Gastroesophageal sphincter (tissue), 4 donors: Measurements from ENCODE around the gene UBAC2. TPM values are rescaled to one million over a fixed set of nuclear protein-coding genes. Genes with fewer than 3 reads are reported as not detected.

Experiments
- ATAC-seq: fragments of 150-250 bp; one replicate; pipeline ENCODE4 v1.9.1; 2016; ENCODE audit warnings: mild to moderate bottlenecking, moderate library complexity
- H3K27ac ChIP-seq, 4 donors: fragments of 200-600 bp; sonication (generic) in 3 of 4; 1 replicate in 3 of 4; 2 replicates in 1 of 4; pipeline ENCODE4 v1.5.1; 2016 to 2019
- H3K27me3 ChIP-seq: fragments of 200-600 bp; sonication (generic); one replicate; pipeline ENCODE4 v1.5.1; 2019
- H3K36me3 ChIP-seq, 2 donors: fragments of 200-600 bp; sonication (generic); one replicate each; pipeline ENCODE4 v1.5.1; 2019; ENCODE audit warnings: control low read depth in 1 of 2
- H3K4me1 ChIP-seq, 3 donors: fragments of 200-600 bp; sonication (generic); 1 replicate in 2 of 3; 2 replicates in 1 of 3; pipeline ENCODE4 v1.5.1; 2016 to 2019; ENCODE audit warnings: control low read depth in 2 of 3
- H3K4me3 ChIP-seq, 2 donors: fragments of 200-600 bp; sonication (generic); one replicate each; pipeline ENCODE4 v1.5.1; 2019; ENCODE audit warnings: mild to moderate bottlenecking in 1 of 2, moderate library complexity in 1 of 2
- H3K9me3 ChIP-seq, 3 donors: fragments of 200-600 bp; sonication (generic); one replicate each; pipeline ENCODE4 v1.5.1; 2017 to 2019; ENCODE audit warnings: control low read depth in 2 of 3
- EP300 ChIP-seq: sonication (generic); formaldehyde crosslinking; IDR thresholded peaks from one replicate; pipeline ENCODE4 v1.6.1; 2017; ENCODE audit warnings: antibody characterized with exemption, mild to moderate bottlenecking
- POLR2A ChIP-seq, 2 donors: fragments of 450-650 bp; IDR thresholded peaks; one replicate each; pipeline ENCODE4 v1.6.1; 2017; ENCODE audit warnings: antibody characterized with exemption in 2 of 2, mild to moderate bottlenecking in 2 of 2, moderate library complexity in 1 of 2
- POLR2AphosphoS5 ChIP-seq: sonication (generic); formaldehyde crosslinking; IDR thresholded peaks from one replicate; pipeline ENCODE4 v1.6.1; 2017; ENCODE audit warnings: antibody characterized with exemption
- WGBS, 2 donors: methylation state at CpG; one replicate each; pipeline ENCODE4 v1.1.5; 2018; ENCODE audit warnings: low coverage in 1 of 2; 5-methylcytosine and 5-hydroxymethylcytosine counted together
- total RNA-seq, 4 donors: library from RNA; depleted of rRNA; stranded (reverse); fragments of >200 nt; gene quantifications; one replicate each; pipeline ENCODE4 v1.1.0, GENCODE V29; 2016
- TF ChIP-seq, protein P1 (sequence below), 4 experiments: fragments of 200-600 bp in 2 of 4; fragments of 450-650 bp in 2 of 4; sonication (generic) in 1 of 4; IDR thresholded peaks; one replicate each; pipeline ENCODE4 v1.5.1; 2017 to 2019; ENCODE audit warnings: antibody characterized with exemption in 4 of 4, mild to moderate bottlenecking in 2 of 4, moderate library complexity in 2 of 4

UBAC2 gene
- total RNA-seq, 4 donors from 2014 or later, result 45.0 to 59.6 (median 52.2) TPM

DNA sequence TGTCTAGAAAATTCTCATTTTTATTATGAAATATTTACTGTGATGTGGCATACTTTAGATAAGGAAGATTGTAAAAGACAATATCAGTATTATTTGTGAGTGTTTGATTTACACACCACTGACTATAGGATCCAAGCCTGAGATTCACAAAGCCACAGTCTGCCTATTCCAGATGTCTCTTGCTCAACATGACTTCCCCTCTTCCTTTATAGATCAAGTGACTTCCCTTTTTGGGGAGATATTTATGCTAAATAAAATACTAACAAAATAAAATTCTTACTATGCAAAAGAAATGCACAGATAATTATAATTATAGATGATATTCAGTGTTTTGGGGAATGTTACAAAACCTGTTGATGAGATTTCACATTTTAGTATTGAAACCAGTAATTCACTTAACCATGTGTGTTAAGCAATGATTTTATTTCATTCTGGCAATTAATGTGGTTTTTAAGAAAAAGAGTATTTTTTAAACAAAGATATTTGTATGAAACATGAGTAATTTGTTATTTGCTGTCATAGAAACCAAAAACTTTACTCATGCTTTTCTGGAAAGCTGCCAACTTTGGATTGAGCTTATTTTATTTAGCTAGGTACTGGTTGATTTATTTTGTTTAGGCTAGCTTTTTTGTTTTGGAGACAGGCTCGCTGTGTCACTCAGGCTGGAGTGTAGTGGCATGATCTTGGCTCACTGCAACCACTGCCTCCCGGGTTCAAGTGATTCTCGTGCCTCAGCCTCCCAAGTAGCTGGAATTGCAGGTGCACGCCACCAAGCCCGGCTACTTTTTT, 120.2 kb downstream of the UBAC2 start:
- no peak for TF ChIP-seq EP300
- no peak for TF ChIP-seq POLR2AphosphoS5
- TF ChIP-seq POLR2A (IDR thresholded peaks at IDR 0.05), result no peak
- TF ChIP-seq, protein P1, sequence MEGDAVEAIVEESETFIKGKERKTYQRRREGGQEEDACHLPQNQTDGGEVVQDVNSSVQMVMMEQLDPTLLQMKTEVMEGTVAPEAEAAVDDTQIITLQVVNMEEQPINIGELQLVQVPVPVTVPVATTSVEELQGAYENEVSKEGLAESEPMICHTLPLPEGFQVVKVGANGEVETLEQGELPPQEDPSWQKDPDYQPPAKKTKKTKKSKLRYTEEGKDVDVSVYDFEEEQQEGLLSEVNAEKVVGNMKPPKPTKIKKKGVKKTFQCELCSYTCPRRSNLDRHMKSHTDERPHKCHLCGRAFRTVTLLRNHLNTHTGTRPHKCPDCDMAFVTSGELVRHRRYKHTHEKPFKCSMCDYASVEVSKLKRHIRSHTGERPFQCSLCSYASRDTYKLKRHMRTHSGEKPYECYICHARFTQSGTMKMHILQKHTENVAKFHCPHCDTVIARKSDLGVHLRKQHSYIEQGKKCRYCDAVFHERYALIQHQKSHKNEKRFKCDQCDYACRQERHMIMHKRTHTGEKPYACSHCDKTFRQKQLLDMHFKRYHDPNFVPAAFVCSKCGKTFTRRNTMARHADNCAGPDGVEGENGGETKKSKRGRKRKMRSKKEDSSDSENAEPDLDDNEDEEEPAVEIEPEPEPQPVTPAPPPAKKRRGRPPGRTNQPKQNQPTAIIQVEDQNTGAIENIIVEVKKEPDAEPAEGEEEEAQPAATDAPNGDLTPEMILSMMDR (IDR thresholded peaks at IDR 0.05), result no peak
- H3K4me1 ChIP-seq, result peaks cover 0 to 36% (median 7%) of the 10 kb centered on the region in 3 donors
- H3K27ac ChIP-seq, result peak overlapping the region in 3 of 4 donors; percentile 41 to 63 (median 56)
- peak; percentile 22 for ATAC-seq
- H3K4me3 ChIP-seq, result no peak overlapping the region
- WGBS, 2 donors, result 38 to 60% methylated on average over 2 to 5 of the region's 5 CpGs
- no peaks in the 10 kb centered on the region for H3K27me3 ChIP-seq
- no peaks in the 10 kb centered on the region for H3K9me3 ChIP-seq
- peaks cover 0 to 12% of the 10 kb centered on the region in 2 donors for H3K36me3 ChIP-seq

DNA sequence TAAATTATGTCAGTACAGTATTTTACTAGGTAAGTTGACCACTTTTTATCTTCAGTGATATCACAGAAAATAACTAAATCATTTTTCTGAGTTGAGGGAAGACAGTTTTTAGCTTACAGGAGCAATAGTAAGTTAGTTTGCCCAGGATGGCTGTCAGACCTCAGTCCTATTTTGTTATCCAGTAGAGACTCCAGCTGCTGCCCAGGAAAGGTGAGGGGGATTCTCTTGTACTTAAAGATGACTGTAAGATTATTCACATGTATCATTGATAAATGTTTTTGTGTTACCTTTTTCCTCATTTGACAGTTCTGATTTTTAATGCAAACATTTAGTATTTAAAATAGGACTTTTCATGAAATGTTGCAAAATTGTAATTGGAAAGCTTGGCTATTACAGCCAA, 121.1 kb downstream of the UBAC2 start:
- H3K27ac ChIP-seq, result peak overlapping the region in 2 of 4 donors; percentile 56 to 63

DNA sequence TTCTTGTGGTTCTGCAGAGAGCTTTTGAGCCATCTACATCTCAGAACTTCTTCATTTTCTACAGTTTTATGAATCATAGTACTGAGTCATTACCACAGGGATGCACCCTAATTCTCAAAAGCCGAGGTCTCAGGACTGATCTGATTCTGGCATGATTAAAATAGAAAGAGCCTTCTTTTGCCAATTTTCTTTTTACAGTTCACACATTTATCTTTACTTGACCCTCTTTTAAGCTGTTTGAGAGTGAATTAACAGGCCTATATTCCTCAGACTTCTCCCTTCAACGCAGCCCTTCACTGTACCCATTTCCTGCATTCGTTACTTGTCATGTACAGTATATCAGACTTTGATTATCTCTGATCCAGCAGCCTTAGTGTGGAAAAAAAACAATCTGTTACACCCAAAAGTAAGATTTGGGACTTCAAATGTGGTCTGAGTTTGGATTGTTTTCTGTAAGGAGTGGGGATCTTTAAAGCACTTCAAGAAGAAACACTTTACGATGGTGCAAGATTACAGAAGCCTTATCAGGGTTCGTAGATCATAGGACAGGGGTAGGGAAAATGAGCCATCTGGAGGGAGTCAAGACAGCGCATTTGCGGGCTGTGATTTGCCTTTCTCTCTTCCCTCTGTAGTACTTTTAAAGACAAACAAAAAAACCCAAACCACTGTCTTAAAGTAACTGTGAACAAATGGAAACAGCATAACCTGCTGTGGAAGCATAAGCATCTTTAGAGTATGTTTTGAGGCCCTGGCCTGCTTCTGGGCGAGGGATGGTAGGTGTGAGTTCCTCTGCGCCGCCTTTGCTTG, 121.8 kb downstream of the UBAC2 start:
- TF ChIP-seq POLR2A (IDR thresholded peaks at IDR 0.05) (no peak), EP300 (no peak), POLR2AphosphoS5 (no peak)
- TF ChIP-seq, protein P1 (IDR thresholded peaks at IDR 0.05), result no peak
- H3K9me3 ChIP-seq, result no peaks in the 10 kb centered on the region
- ATAC-seq, result peak; percentile 70
- H3K36me3 ChIP-seq, result peaks cover 0 to 12% of the 10 kb centered on the region in 2 donors
- H3K4me3 ChIP-seq, result no peak overlapping the region
- H3K4me1 ChIP-seq, result peaks cover 0 to 36% (median 7%) of the 10 kb centered on the region in 3 donors
- H3K27ac ChIP-seq, result peak overlapping the region in 2 of 4 donors; percentile 43 to 56
- 43 to 55% methylated on average over 4 to 10 of the region's 10 CpGs for WGBS, 2 donors
- H3K27me3 ChIP-seq, result no peaks in the 10 kb centered on the region

More for the DNA sequence above, 121.1 kb downstream of the UBAC2 start:
- Histone ChIP-seq H3K4me3 (no peak overlapping the region), H3K36me3 (peaks cover 0 to 12% of the 10 kb centered on the region in 2 donors), H3K27me3 (no peaks in the 10 kb centered on the region), H3K9me3 (no peaks in the 10 kb centered on the region), H3K4me1 (peaks cover 0 to 36% (median 7%) of the 10 kb centered on the region in 3 donors)
- TF ChIP-seq, protein P1 (IDR thresholded peaks at IDR 0.05), result no peak
- TF ChIP-seq POLR2AphosphoS5, result no peak
- ATAC-seq, result no peak

DNA sequence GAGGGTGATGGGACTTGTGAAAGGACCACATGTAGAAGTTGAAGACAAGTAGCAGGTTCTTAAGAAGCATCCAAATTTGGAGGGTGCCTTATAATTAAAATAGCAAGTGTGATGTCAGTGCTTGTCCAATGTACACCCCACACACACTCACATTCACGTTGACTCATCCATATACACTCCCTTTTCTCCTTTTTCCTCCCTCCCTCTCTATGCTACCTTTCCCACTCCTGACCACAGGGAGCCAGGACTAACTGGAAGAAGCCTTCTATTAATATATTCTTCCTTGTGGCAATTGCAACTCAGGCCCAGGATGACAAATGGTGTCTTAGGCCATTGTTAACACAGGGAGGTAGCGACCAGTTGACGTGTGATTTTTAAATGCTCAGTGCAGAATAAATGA, 122.8 kb downstream of the UBAC2 start:
- TF ChIP-seq EP300 (no peak), POLR2A (IDR thresholded peaks at IDR 0.05) (no peak), POLR2AphosphoS5 (no peak)
- TF ChIP-seq, protein P1 (IDR thresholded peaks at IDR 0.05), result no peak
- H3K4me3 ChIP-seq, result no peak overlapping the region
- 74 to 77% methylated on average over 3 of the region's 3 CpGs for WGBS, 2 donors
- H3K27me3 ChIP-seq, result no peaks in the 10 kb centered on the region
- ATAC-seq, result no peak
- no peak overlapping the region for H3K27ac ChIP-seq
- H3K36me3 ChIP-seq, result peaks cover 0 to 9% of the 10 kb centered on the region in 2 donors
- peaks cover 0 to 36% (median 7%) of the 10 kb centered on the region in 3 donors for H3K4me1 ChIP-seq
- no peaks in the 10 kb centered on the region for H3K9me3 ChIP-seq
